SK-N-SH treated with all-trans-retinoic acid at 6 μM for 48 hours (cell line): ENCODE measurements around the gene COL25A1.

Experiments used
- ATAC-seq: fragments of 200-7000 bp; cut with Tn5 transposase; 3 replicates; pipeline ENCODE4 v1.9.1; 2020; ENCODE audit warnings: mild to moderate bottlenecking, moderate library complexity
- ARNTL ChIP-seq: fragments of 450-650 bp; formaldehyde crosslinking; IDR thresholded peaks from 2 replicates; pipeline ENCODE4 v1.5.0; 2020; ENCODE audit warnings: low read depth, mild to moderate bottlenecking, moderate library complexity, borderline replicate concordance
- BACH2 ChIP-seq: fragments of 250-450 bp; sonication (Bioruptor Pico); IDR thresholded peaks from 2 replicates; pipeline ENCODE4 v1.9.0; 2021; ENCODE audit warnings: mild to moderate bottlenecking, borderline replicate concordance
- CREB5 ChIP-seq: fragments of 250-450 bp; sonication (Bioruptor Pico); IDR thresholded peaks from 2 replicates; pipeline ENCODE4 v1.5.1; 2020; ENCODE audit warnings: low read depth, mild to moderate bottlenecking, moderate library complexity
- CSDC2 ChIP-seq: fragments of 250-450 bp; sonication (Bioruptor Pico); IDR thresholded peaks from 2 replicates; pipeline ENCODE4 v1.5.0; 2020; ENCODE audit warnings: mild to moderate bottlenecking, moderate library complexity
- CSRNP3 ChIP-seq: fragments of 250-450 bp; sonication (Bioruptor Pico); IDR thresholded peaks from 2 replicates; pipeline ENCODE4 v1.5.1; 2021; ENCODE audit warnings: mild to moderate bottlenecking, moderate library complexity
- ESRRG ChIP-seq: fragments of 250-450 bp; sonication (Bioruptor Pico); IDR thresholded peaks from 2 replicates; pipeline ENCODE4 v1.6.1; 2021; ENCODE audit warnings: mild to moderate bottlenecking
- ISL1 ChIP-seq: fragments of 250-450 bp; sonication (Bioruptor Pico); IDR thresholded peaks from 2 replicates; pipeline ENCODE4 v2.1.2; 2022; ENCODE audit warnings: mild to moderate bottlenecking, moderate library complexity
- OSR1 ChIP-seq: fragments of 250-450 bp; sonication (Bioruptor Pico); IDR thresholded peaks from 2 replicates; pipeline ENCODE4 v1.8.0; 2022; ENCODE audit warnings: moderate library complexity, mild to moderate bottlenecking, inconsistent platforms
- POU6F1 ChIP-seq: fragments of 250-450 bp; sonication (Bioruptor Pico); IDR thresholded peaks from 2 replicates; pipeline ENCODE4 v1.8.0; 2021; ENCODE audit warnings: low read depth, mild to moderate bottlenecking, moderate library complexity, borderline replicate concordance
- PPARA ChIP-seq: fragments of 250-450 bp; sonication (Bioruptor Pico); IDR thresholded peaks from 2 replicates; pipeline ENCODE4 v1.5.0; 2020; ENCODE audit warnings: mild to moderate bottlenecking, borderline replicate concordance
- RARB ChIP-seq: fragments of 250-450 bp; sonication (Bioruptor Pico); IDR thresholded peaks from 2 replicates; pipeline ENCODE4 v1.8.0; 2021; ENCODE audit warnings: mild to moderate bottlenecking, moderate library complexity
- SNAI2 ChIP-seq: fragments of 250-450 bp; sonication (Bioruptor Pico); IDR thresholded peaks from 2 replicates; pipeline ENCODE4 v1.5.0; 2020; ENCODE audit warnings: mild to moderate bottlenecking, moderate library complexity
- TCF4 ChIP-seq: fragments of 250-450 bp; sonication (Bioruptor Pico); IDR thresholded peaks from 2 replicates; pipeline ENCODE4 v1.8.0; 2021; ENCODE audit warnings: mild to moderate bottlenecking, moderate library complexity, borderline replicate concordance
- TOX ChIP-seq: fragments of 250-450 bp; sonication (Bioruptor Pico); IDR thresholded peaks from 2 replicates; pipeline ENCODE4 v1.8.0; 2021; ENCODE audit warnings: mild to moderate bottlenecking, moderate library complexity, borderline replicate concordance
- TSHZ2 ChIP-seq: fragments of 250-450 bp; sonication (Bioruptor Pico); IDR thresholded peaks from 2 replicates; pipeline ENCODE4 v1.5.0; 2020; ENCODE audit warnings: mild to moderate bottlenecking, moderate library complexity
- ZC3H10 ChIP-seq: fragments of 250-450 bp; sonication (Bioruptor Pico); IDR thresholded peaks from 2 replicates; pipeline ENCODE4 v1.5.1; 2021; ENCODE audit warnings: mild to moderate bottlenecking, moderate library complexity
- ZFP3 ChIP-seq: fragments of 250-450 bp; sonication (Bioruptor Pico); IDR thresholded peaks from 2 replicates; pipeline ENCODE4 v1.5.0; 2020; ENCODE audit warnings: mild to moderate bottlenecking, moderate library complexity
- ZFP30 ChIP-seq: fragments of 450-650 bp; formaldehyde crosslinking; IDR thresholded peaks from 2 replicates; pipeline ENCODE4 v1.5.0; 2022; ENCODE audit warnings: mild to moderate bottlenecking, moderate library complexity
- ZNF565 ChIP-seq: fragments of 450-650 bp; formaldehyde crosslinking; conservative IDR thresholded peaks from 2 replicates; pipeline ENCODE4 v1.5.0; 2020; ENCODE audit warnings: low read depth, mild to moderate bottlenecking, moderate library complexity
- ZNF70 ChIP-seq: fragments of 450-650 bp; formaldehyde crosslinking; IDR thresholded peaks from 2 replicates; pipeline ENCODE4 v1.5.0; 2020; ENCODE audit warnings: mild to moderate bottlenecking, moderate library complexity
- ZNF8 ChIP-seq: fragments of 450-650 bp; formaldehyde crosslinking; IDR thresholded peaks from 2 replicates; pipeline ENCODE4 v1.5.0; 2020; ENCODE audit warnings: mild to moderate bottlenecking, moderate library complexity

COL25A1 gene

GRCh38 chr4:109290918-109291317 lies 11.5 kb downstream of the COL25A1 start:
- no peak for TF ChIP-seq TOX
- no peak for TF ChIP-seq POU6F1 (CRISPR knock-in tag)
- TF ChIP-seq RARB (CRISPR knock-in tag) = no peak
- ATAC-seq = no peak

- TF ChIP-seq TOX (no peak), OSR1 (no peak), CREB5 (CRISPR knock-in tag) (no peak), BACH2 (no peak), SNAI2 (CRISPR knock-in tag) (no peak), POU6F1 (CRISPR knock-in tag) (no peak)
- no peak for ATAC-seq
These were observed 23.8 kb downstream of the COL25A1 start for GRCh38 chr4:109278594-109279031.

GRCh38 chr4:109276482-109277095 lies 25.9 kb downstream of the COL25A1 start:
- TF ChIP-seq POU6F1 (CRISPR knock-in tag) = no peak
- TF ChIP-seq ZNF565 (CRISPR knock-in tag) = no peak
- TF ChIP-seq CREB5 (CRISPR knock-in tag) = no peak
- TF ChIP-seq ZC3H10 (CRISPR knock-in tag) = no peak
- TF ChIP-seq TSHZ2 (CRISPR knock-in tag) = no peak
- TF ChIP-seq ARNTL (CRISPR knock-in tag) = no peak
- TF ChIP-seq ZFP30 = no peak
- TF ChIP-seq TOX = no peak
- TF ChIP-seq ESRRG (CRISPR knock-in tag) = no peak
- TF ChIP-seq CSDC2 (CRISPR knock-in tag) = no peak
- no peak for TF ChIP-seq ZFP3
- ATAC-seq = no peak

- no peak for ATAC-seq
- no peak for TF ChIP-seq OSR1
- TF ChIP-seq ZNF565 (CRISPR knock-in tag) = no peak
- no peak for TF ChIP-seq ESRRG (CRISPR knock-in tag)
- no peak for TF ChIP-seq SNAI2 (CRISPR knock-in tag)
- no peak for TF ChIP-seq PPARA (CRISPR knock-in tag)
- TF ChIP-seq CSRNP3 (CRISPR knock-in tag) = no peak
- TF ChIP-seq CREB5 (CRISPR knock-in tag) = no peak
- TF ChIP-seq ZNF70 (CRISPR knock-in tag) = no peak
- TF ChIP-seq ARNTL (CRISPR knock-in tag) = no peak
- TF ChIP-seq ISL1 (CRISPR knock-in tag) = no peak
- no peak for TF ChIP-seq ZFP30
- no peak for TF ChIP-seq ZNF8 (CRISPR knock-in tag)
- no peak for TF ChIP-seq CSDC2 (CRISPR knock-in tag)
- TF ChIP-seq TCF4 (CRISPR knock-in tag) = no peak
- TF ChIP-seq ZFP3 = no peak
- no peak for TF ChIP-seq BACH2
These were observed 27.3 kb downstream of the COL25A1 start for GRCh38 chr4:109275066-109275745.
